RWPE2 (cell line): Measurements from ENCODE around the gene TEX19.

Source experiments
- ATAC-seq: fragments of 200-7000 bp; cut with Tn5 transposase; 3 replicates; pipeline ENCODE4 v1.9.1; 2021; ENCODE audit warnings: low read depth
- DNase-seq: peaks from one replicate; pipeline ENCODE4 v3.0.0-alpha.2; 2020; ENCODE audit warnings: low spot score
- H3K27ac ChIP-seq: fragments of 450-650 bp; 2 replicates; pipeline ENCODE4 v1.5.1; 2017; ENCODE audit warnings: mild to moderate bottlenecking; ENCODE audit not compliant: poor library complexity, severe bottlenecking
- H3K27me3 ChIP-seq: fragments of 250-450 bp; sonication (Bioruptor Pico); 2 replicates; pipeline ENCODE4 v1.5.1; 2021; ENCODE audit warnings: mild to moderate bottlenecking, moderate library complexity; ENCODE audit not compliant: insufficient read depth, poor library complexity, severe bottlenecking
- H3K36me3 ChIP-seq: fragments of 250-450 bp; sonication (Bioruptor Pico); 2 replicates; pipeline ENCODE4 v1.5.1; 2020; ENCODE audit warnings: low read depth, mild to moderate bottlenecking, moderate library complexity
- H3K4me1 ChIP-seq: fragments of 250-450 bp; sonication (Bioruptor Pico); 2 replicates; pipeline ENCODE4 v1.5.1; 2021; ENCODE audit warnings: mild to moderate bottlenecking, moderate library complexity; ENCODE audit not compliant: insufficient read depth, poor library complexity, severe bottlenecking
- H3K4me3 ChIP-seq: fragments of 250-450 bp; sonication (Bioruptor Pico); 2 replicates; pipeline ENCODE4 v1.5.1; 2021; ENCODE audit warnings: mild to moderate bottlenecking, moderate library complexity; ENCODE audit not compliant: severe bottlenecking
- H3K9me3 ChIP-seq: fragments of 250-450 bp; sonication (Bioruptor Pico); 2 replicates; pipeline ENCODE4 v1.5.1; 2021; ENCODE audit warnings: mild to moderate bottlenecking, moderate library complexity; ENCODE audit not compliant: severe bottlenecking
- TF ChIP-seq, protein P1 (sequence below): fragments of 450-650 bp; IDR thresholded peaks from one replicate; pipeline ENCODE4 v1.5.1; 2017; ENCODE audit warnings: mild to moderate bottlenecking, moderate library complexity; ENCODE audit not compliant: poor library complexity, severe bottlenecking

TEX19 gene

DNA sequence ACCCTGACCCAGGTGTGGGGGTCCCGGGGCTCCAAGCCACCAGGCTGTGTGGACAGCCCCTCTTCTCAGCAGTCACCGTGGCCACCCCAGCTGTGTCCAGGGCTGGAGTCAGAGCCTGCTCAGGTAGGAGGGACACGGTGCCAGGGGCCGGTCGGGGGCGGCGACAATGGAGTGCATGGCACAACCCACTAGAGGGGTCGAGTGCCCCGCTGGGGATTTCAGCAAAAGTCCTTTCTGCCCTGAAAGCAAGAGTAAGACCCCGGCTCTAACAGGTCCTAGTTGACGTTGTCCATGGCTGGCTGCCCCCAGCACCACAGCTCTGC lies 23.8 kb downstream of the TEX19 start:
- Histone ChIP-seq H3K36me3 (no peaks in the 10 kb centered on the region), H3K4me1 (peaks cover 10% of the 10 kb centered on the region), H3K4me3 (no peak overlapping the region), H3K27ac (no peak overlapping the region), H3K9me3 (no peaks in the 10 kb centered on the region), H3K27me3 (peaks cover 19% of the 10 kb centered on the region)
- ATAC-seq, result no peak
- TF ChIP-seq, protein P1, sequence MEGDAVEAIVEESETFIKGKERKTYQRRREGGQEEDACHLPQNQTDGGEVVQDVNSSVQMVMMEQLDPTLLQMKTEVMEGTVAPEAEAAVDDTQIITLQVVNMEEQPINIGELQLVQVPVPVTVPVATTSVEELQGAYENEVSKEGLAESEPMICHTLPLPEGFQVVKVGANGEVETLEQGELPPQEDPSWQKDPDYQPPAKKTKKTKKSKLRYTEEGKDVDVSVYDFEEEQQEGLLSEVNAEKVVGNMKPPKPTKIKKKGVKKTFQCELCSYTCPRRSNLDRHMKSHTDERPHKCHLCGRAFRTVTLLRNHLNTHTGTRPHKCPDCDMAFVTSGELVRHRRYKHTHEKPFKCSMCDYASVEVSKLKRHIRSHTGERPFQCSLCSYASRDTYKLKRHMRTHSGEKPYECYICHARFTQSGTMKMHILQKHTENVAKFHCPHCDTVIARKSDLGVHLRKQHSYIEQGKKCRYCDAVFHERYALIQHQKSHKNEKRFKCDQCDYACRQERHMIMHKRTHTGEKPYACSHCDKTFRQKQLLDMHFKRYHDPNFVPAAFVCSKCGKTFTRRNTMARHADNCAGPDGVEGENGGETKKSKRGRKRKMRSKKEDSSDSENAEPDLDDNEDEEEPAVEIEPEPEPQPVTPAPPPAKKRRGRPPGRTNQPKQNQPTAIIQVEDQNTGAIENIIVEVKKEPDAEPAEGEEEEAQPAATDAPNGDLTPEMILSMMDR, result no peak
- DNase-seq, result peak; percentile 68

DNA sequence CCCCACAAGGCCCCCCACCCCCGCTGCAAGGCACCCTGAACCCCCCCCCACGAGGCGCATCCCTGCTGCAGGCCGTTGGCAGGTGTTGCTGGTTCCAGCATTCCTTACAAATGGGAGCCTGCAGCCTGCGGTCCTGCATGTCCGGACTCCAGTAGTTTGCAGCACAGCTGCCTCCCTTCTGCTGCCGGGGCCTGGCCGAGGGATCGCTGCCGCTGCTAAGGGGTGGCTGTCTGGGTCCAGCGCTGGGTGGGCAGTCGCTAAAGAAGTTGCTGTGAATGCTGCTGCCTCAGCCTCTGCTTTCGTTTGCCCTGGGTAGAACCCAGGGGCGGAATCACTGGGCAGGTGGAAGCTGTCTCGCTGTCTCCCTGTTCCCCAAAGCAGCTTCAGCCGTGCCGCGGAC lies 24.4 kb downstream of the TEX19 start:
- DNase-seq (no peak), ATAC-seq (no peak)
- H3K4me3 ChIP-seq, result no peak overlapping the region
- peaks cover 10% of the 10 kb centered on the region for H3K4me1 ChIP-seq
- H3K27me3 ChIP-seq, result peaks cover 16% of the 10 kb centered on the region
- H3K36me3 ChIP-seq, result no peaks in the 10 kb centered on the region
- no peak overlapping the region for H3K27ac ChIP-seq
- TF ChIP-seq, protein P1, result no peak
- H3K9me3 ChIP-seq, result no peaks in the 10 kb centered on the region

DNA sequence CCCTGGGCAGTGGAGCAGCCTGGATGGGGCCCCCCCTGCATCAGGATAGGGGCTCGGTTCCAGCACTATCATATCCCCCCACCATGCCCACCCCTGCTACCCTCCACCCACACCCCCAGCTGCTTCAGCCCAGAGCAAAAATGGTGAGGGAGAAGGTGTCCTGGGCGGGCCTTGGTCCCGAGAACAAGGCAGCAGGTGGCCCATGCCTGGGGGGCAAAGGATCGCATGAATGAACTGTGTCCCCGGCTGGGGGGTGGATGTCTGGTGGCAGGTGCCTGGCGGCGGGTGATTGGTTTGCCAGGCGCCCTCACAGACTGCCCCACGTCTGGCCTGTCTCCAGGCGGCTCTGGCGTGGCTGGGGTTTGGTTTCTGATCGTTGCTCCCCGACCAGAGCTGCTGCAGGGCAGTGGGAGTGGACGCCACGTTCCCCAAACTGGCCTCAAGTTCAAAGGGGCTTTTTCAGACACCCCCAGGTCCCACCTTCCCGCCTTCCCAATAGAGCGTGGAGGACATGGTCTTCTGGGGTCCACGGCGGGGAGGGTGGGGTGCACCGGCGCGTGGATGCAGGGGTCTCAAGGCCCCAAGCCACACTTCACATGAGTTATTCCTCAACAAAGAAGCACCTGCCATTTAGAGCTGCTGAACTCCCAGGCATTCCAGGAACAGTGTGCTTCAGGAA lies 25.1 kb downstream of the TEX19 start:
- Histone ChIP-seq H3K27ac (peak overlapping the region; percentile 4), H3K4me1 (peaks cover 10% of the 10 kb centered on the region), H3K9me3 (no peaks in the 10 kb centered on the region), H3K4me3 (no peak overlapping the region), H3K27me3 (peaks cover 9% of the 10 kb centered on the region), H3K36me3 (no peaks in the 10 kb centered on the region)
- peak; percentile 64 for DNase-seq
- no peak for ATAC-seq
- TF ChIP-seq, protein P1, result no peak

DNA sequence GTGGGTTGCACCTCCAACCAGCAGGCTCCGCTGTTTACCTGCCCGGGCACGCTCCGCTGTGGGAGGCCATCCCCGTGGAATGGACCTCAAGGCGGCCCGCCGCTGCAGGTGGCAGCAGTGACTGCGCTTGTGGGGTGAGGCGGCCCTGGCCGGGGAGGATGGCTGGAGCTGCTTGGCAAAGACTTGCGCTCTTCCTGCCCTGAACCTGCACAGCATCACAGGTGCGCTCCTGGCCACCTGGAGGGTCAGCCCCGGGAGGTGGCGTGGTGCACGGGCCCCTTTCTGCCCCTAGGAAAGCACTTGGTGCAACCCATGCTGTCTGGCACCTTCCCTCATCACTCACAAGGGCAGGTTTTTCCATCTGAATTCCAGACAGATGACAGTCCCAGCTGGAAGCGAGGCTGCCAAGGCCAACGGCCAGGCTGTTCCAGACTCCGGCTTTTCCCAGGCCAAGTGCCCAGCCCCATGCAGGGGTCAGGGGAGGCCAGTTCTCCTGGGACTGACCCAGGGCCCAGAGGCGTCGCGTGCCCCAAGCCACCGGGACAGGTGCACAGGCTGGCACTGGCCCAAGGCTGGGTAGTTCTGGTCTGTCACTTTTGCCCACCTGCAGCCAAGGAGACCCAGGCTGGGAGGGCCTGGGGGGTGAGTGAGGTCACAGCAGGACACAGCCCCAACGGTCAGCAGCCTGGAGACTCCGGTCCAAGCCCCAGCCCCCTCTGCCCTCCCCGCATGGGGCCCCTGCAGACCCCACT lies 25.9 kb downstream of the TEX19 start:
- Histone ChIP-seq H3K27ac (peak overlapping the region; percentile 4), H3K4me3 (peak overlapping the region; percentile 4), H3K9me3 (no peaks in the 10 kb centered on the region), H3K4me1 (peaks cover 10% of the 10 kb centered on the region), H3K27me3 (peaks cover 3% of the 10 kb centered on the region), H3K36me3 (no peaks in the 10 kb centered on the region)
- ATAC-seq, result peak; percentile 88
- TF ChIP-seq, protein P1, result peak; percentile 83
- peak; percentile 93 for DNase-seq
